ENCODE measurements around the gene RNF144A. TPM values are rescaled to one million over a fixed set of nuclear protein-coding genes. Genes with fewer than 3 reads are reported as not detected.

RNF144A gene
- total and polyA plus RNA-seq, 2 of the 13 experiments (the other 11 are each of a cell fraction or from before 2014, with no cell fraction given) = 13.9 to 16.5 TPM

DNA sequence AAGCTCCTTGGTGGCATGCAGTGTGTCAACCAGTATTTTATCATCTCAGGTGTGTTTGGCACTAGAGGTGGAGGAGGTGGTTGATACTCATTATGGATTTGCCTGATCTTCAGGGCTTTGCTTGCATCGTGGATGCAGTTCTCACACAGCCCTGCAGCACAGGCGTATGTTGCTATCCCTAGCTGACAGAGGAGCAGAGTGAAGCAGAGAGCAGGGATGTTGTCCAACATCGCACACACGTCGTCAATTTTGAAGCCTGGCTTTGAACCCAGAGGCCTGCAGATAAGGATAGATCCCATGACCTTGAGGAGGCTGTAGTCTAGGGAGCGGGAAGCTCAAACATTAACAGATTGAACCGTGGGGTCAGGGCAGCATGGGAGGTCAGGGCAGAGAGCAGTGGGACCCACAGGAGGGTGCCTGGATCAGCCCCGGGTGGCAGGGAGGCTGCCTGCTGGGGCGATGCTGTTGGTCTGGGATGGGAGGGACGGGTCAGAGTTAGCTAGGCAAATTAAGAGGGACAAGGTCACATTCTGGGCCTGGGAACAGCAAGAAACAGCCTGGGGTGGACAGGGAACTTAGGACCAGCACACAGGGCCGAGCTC, 4.2 kb downstream of the RNF144A start (continued):
- TF ChIP-seq PBX2 (CRISPR knock-in tag; IDR thresholded peaks at IDR 0.05) = 0 out of 2 replicates have a peak, but pooled peaks have one; percentile 25
- TF ChIP-seq, protein P1, sequence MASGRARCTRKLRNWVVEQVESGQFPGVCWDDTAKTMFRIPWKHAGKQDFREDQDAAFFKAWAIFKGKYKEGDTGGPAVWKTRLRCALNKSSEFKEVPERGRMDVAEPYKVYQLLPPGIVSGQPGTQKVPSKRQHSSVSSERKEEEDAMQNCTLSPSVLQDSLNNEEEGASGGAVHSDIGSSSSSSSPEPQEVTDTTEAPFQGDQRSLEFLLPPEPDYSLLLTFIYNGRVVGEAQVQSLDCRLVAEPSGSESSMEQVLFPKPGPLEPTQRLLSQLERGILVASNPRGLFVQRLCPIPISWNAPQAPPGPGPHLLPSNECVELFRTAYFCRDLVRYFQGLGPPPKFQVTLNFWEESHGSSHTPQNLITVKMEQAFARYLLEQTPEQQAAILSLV (CRISPR knock-in tag; IDR thresholded peaks at IDR 0.05; ENCODE audit: borderline replicate concordance) = no peak
- TF ChIP-seq GATA4 (IDR thresholded peaks at IDR 0.05; ENCODE audit: borderline replicate concordance, low read depth) = peak; percentile 66; the same call in 1 of the 2 replicates
- TF ChIP-seq RFXAP (CRISPR knock-in tag; IDR thresholded peaks at IDR 0.05; ENCODE audit: borderline replicate concordance) = no peak; the same call in 1 of the 2 replicates
- TF ChIP-seq MED1 (CRISPR knock-in tag; IDR thresholded peaks at IDR 0.05) = peak; percentile 92
- TF ChIP-seq GZF1 (CRISPR knock-in tag; IDR thresholded peaks at IDR 0.05) = no peak
- peak; percentile 98 for TF ChIP-seq HDAC2 (CRISPR knock-in tag; IDR thresholded peaks at IDR 0.05)
- peak; percentile 33; the same call in 1 of the 2 replicates for TF ChIP-seq KLF11 (CRISPR knock-in tag; IDR thresholded peaks at IDR 0.05)
- TF ChIP-seq RELA (CRISPR knock-in tag; IDR thresholded peaks at IDR 0.05) = no peak
- TF ChIP-seq JDP2 (CRISPR knock-in tag; IDR thresholded peaks at IDR 0.05; ENCODE audit: borderline replicate concordance) = peak; percentile 45; the same call in 1 of the 2 replicates
- no peak for TF ChIP-seq FLYWCH1 (CRISPR knock-in tag; IDR thresholded peaks at IDR 0.05)
- TF ChIP-seq CEBPG (CRISPR knock-in tag; IDR thresholded peaks at IDR 0.05) = peak; percentile 51; the same call in 1 of the 2 replicates
- TF ChIP-seq, protein P2, sequence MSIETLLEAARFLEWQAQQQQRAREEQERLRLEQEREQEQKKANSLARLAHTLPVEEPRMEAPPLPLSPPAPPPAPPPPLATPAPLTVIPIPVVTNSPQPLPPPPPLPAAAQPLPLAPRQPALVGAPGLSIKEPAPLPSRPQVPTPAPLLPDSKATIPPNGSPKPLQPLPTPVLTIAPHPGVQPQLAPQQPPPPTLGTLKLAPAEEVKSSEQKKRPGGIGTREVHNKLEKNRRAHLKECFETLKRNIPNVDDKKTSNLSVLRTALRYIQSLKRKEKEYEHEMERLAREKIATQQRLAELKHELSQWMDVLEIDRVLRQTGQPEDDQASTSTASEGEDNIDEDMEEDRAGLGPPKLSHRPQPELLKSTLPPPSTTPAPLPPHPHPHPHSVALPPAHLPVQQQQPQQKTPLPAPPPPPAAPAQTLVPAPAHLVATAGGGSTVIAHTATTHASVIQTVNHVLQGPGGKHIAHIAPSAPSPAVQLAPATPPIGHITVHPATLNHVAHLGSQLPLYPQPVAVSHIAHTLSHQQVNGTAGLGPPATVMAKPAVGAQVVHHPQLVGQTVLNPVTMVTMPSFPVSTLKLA (IDR thresholded peaks at IDR 0.05) = 0 out of 2 replicates have a peak, but pooled peaks have one; percentile 27
- no peak for TF ChIP-seq KAT2B (IDR thresholded peaks at IDR 0.05; ENCODE audit: borderline replicate concordance, low read depth, low read length)
- TF ChIP-seq ZMYM3 (CRISPR knock-in tag; IDR thresholded peaks at IDR 0.05) = peak; percentile 93
- peak; percentile 93 for TF ChIP-seq ZNF441 (CRISPR knock-in tag; IDR thresholded peaks at IDR 0.05; ENCODE audit: borderline replicate concordance)
- TF ChIP-seq HNRNPUL1 (IDR thresholded peaks at IDR 0.05; ENCODE audit: low read depth, low read length) = no peak
- TF ChIP-seq ZNF691 (CRISPR knock-in tag; IDR thresholded peaks at IDR 0.05; ENCODE audit: borderline replicate concordance, low read depth) = peak; percentile 97
- TF ChIP-seq, protein P3, sequence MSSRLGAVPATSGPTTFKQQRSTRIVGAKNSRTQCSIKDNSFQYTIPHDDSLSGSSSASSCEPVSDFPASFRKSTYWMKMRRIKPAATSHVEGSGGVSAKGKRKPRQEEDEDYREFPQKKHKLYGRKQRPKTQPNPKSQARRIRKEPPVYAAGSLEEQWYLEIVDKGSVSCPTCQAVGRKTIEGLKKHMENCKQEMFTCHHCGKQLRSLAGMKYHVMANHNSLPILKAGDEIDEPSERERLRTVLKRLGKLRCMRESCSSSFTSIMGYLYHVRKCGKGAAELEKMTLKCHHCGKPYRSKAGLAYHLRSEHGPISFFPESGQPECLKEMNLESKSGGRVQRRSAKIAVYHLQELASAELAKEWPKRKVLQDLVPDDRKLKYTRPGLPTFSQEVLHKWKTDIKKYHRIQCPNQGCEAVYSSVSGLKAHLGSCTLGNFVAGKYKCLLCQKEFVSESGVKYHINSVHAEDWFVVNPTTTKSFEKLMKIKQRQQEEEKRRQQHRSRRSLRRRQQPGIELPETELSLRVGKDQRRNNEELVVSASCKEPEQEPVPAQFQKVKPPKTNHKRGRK (CRISPR knock-in tag; IDR thresholded peaks at IDR 0.05) = no peak
- 0 out of 2 replicates have a peak, but pooled peaks have one; percentile 21 for TF ChIP-seq CCDC6 (CRISPR knock-in tag; IDR thresholded peaks at IDR 0.05)
- TF ChIP-seq, protein P4, sequence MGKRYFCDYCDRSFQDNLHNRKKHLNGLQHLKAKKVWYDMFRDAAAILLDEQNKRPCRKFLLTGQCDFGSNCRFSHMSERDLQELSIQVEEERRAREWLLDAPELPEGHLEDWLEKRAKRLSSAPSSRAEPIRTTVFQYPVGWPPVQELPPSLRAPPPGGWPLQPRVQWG (CRISPR knock-in tag; IDR thresholded peaks at IDR 0.05; ENCODE audit: borderline replicate concordance, low read depth) = no peak

Measured in HepG2 (cell line).